DND-41 (cell line): ENCODE data around the gene CSRP3.

Experiments
- ATAC-seq: fragments of 200-7000 bp; cut with Tn5 transposase; 3 replicates; pipeline ENCODE4 v1.9.1; 2021; ENCODE audit warnings: low read depth; ENCODE audit not compliant: insufficient read depth
- DNase-seq: peaks from one replicate; pipeline ENCODE4 v3.0.0-alpha.2; 2020
- H2AFZ ChIP-seq: 2 replicates; pipeline ENCODE4 v1.6.0; 2012; ENCODE audit warnings: low read depth, low read length
- H3K27ac ChIP-seq: 2 replicates; pipeline ENCODE4 v1.5.1; 2012; ENCODE audit warnings: low read length, inconsistent platforms
- H3K27me3 ChIP-seq: fragments of 200-600 bp; sonication (generic); 2 replicates; pipeline ENCODE4 v1.6.0; 2012; ENCODE audit warnings: low read length, mild to moderate bottlenecking, inconsistent platforms; ENCODE audit not compliant: insufficient read depth, poor library complexity
- H3K36me3 ChIP-seq: 2 replicates; pipeline ENCODE4 v1.5.1; 2012; ENCODE audit warnings: low read length, inconsistent platforms; ENCODE audit not compliant: insufficient read depth
- H3K4me1 ChIP-seq: 2 replicates; pipeline ENCODE4 v1.5.1; 2012; ENCODE audit warnings: mild to moderate bottlenecking, low read length; ENCODE audit not compliant: insufficient read depth
- H3K4me2 ChIP-seq: 2 replicates; pipeline ENCODE4 v1.6.0; 2012; ENCODE audit warnings: mild to moderate bottlenecking, moderate library complexity, low read length, inconsistent platforms; ENCODE audit not compliant: insufficient read depth
- H3K4me3 ChIP-seq, 2 experiments: fragments of 200-600 bp in 1 of 2; shearing (Covaris generic) in 1 of 2; 2 replicates each; pipeline ENCODE4 v1.5.1; 2012 to 2016; ENCODE audit warnings: inconsistent platforms in 2 of 2, low read length in 2 of 2, mild to moderate bottlenecking in 2 of 2, low read depth in 1 of 2, moderate library complexity in 1 of 2
- H3K79me2 ChIP-seq: 2 replicates; pipeline ENCODE4 v1.6.0; 2012; ENCODE audit warnings: low read length, inconsistent platforms; ENCODE audit not compliant: insufficient read depth
- H3K9ac ChIP-seq: 2 replicates; pipeline ENCODE4 v1.6.0; 2012; ENCODE audit warnings: low read depth, mild to moderate bottlenecking, inconsistent platforms, low read length, moderate library complexity
- H3K9me3 ChIP-seq: 2 replicates; pipeline ENCODE4 v1.5.1; 2012; ENCODE audit warnings: low read length, moderate library complexity, mild to moderate bottlenecking, inconsistent platforms; ENCODE audit not compliant: insufficient read depth, severe bottlenecking
- H4K20me1 ChIP-seq: 2 replicates; pipeline ENCODE4 v1.6.0; 2012; ENCODE audit warnings: low read length; ENCODE audit not compliant: insufficient read depth
- CTCF ChIP-seq: IDR thresholded peaks from 2 replicates; pipeline ENCODE4 v1.5.1; 2012; ENCODE audit warnings: borderline replicate concordance, low read length, moderate library complexity, mild to moderate bottlenecking; ENCODE audit not compliant: poor library complexity, severe bottlenecking; ENCODE audit errors: extremely low read depth
- EZH2 ChIP-seq: IDR thresholded peaks from 3 replicates; pipeline ENCODE4 v1.6.1; 2012; ENCODE audit warnings: borderline replicate concordance, low read depth, mild to moderate bottlenecking, moderate library complexity, low read length, inconsistent platforms; ENCODE audit not compliant: severe bottlenecking

The CSRP3 gene

GRCh38 chr11:19242179-19242932, 40.6 kb upstream of the CSRP3 start:
- peak overlapping the region; percentile 90 for H2AFZ ChIP-seq
- peak overlapping the region; percentile 84 for H3K4me2 ChIP-seq
- no peaks in the 10 kb centered on the region for H4K20me1 ChIP-seq
- no peaks in the 10 kb centered on the region for H3K27me3 ChIP-seq
- peak overlapping the region; percentile 28 to 99; a peak in 3 of 4 replicates for H3K4me3 ChIP-seq
- H3K9me3 ChIP-seq = no peaks in the 10 kb centered on the region
- TF ChIP-seq EZH2 = no peak
- no peak for TF ChIP-seq CTCF
- peaks cover 24% of the 10 kb centered on the region for H3K36me3 ChIP-seq
- peaks cover 35% of the 10 kb centered on the region for H3K79me2 ChIP-seq
- H3K4me1 ChIP-seq = peaks cover 37% of the 10 kb centered on the region
- no peak for ATAC-seq
- H3K9ac ChIP-seq = peak overlapping the region; percentile 99
- peak overlapping the region; percentile 81 for H3K27ac ChIP-seq
- DNase-seq = no peak

GRCh38 chr11:19241260-19242178, 39.7 kb upstream of the CSRP3 start:
- peaks cover 32% of the 10 kb centered on the region for H3K36me3 ChIP-seq
- peak overlapping the region; percentile 93 to 99 for H3K4me3 ChIP-seq
- DNase-seq = peak; percentile 82
- peaks cover 37% of the 10 kb centered on the region for H3K4me1 ChIP-seq
- H2AFZ ChIP-seq = peak overlapping the region; percentile 90
- H3K9me3 ChIP-seq = no peaks in the 10 kb centered on the region
- H3K27me3 ChIP-seq = no peaks in the 10 kb centered on the region
- peak overlapping the region; percentile 84 for H3K4me2 ChIP-seq
- ATAC-seq = peak; percentile 73
- peak overlapping the region; percentile 94 for H3K27ac ChIP-seq
- H4K20me1 ChIP-seq = no peaks in the 10 kb centered on the region
- no peak for TF ChIP-seq CTCF
- TF ChIP-seq EZH2 = no peak
- H3K79me2 ChIP-seq = peaks cover 36% of the 10 kb centered on the region
- H3K9ac ChIP-seq = peak overlapping the region; percentile 99

GRCh38 chr11:19240420-19241259, 38.9 kb upstream of the CSRP3 start, which contains the start of gene E2F8:
E2F8 (minus strand) TSS chr11:19240945; CDS start chr11:19240121, 824 bp downstream.
- Histone ChIP-seq H4K20me1 (no peaks in the 10 kb centered on the region), H2AFZ (peak within 1 kb of the TSS; percentile 90), H3K4me3 (peak within 1 kb of the TSS; percentile 93 to 99), H3K4me1 (peaks cover 37% of the 10 kb centered on the region), H3K36me3 (peaks cover 41% of the 10 kb centered on the region), H3K27ac (peak within 1 kb of the TSS; percentile 94), H3K79me2 (peaks cover 36% of the 10 kb centered on the region), H3K9ac (peak within 1 kb of the TSS; percentile 99), H3K27me3 (no peaks in the 10 kb centered on the region), H3K4me2 (peak within 1 kb of the TSS; percentile 93), H3K9me3 (no peaks in the 10 kb centered on the region)
- no peak for TF ChIP-seq CTCF
- no peak for TF ChIP-seq EZH2
- DNase-seq = peak; percentile 92
- ATAC-seq = peak; percentile 77
